Sigmoid colon (tissue), 7 donors: ENCODE data around the gene ITPK1. TPM values are rescaled to one million over a fixed set of nuclear protein-coding genes. Genes with fewer than 3 reads are reported as not detected.

Source experiments
- DNase-seq: peaks from one replicate; pipeline ENCODE4 v3.0.0-alpha.2; 2019
- H3K27ac ChIP-seq, 4 donors: fragments of 200-600 bp; sonication (generic); one replicate each; pipeline ENCODE4 v1.5.1; 2016 to 2019; ENCODE audit warnings: mild to moderate bottlenecking in 1 of 4
- H3K27me3 ChIP-seq, 3 donors: fragments of 200-600 bp; sonication (generic); one replicate each; pipeline ENCODE4 v1.5.1; 2019; ENCODE audit warnings: mild to moderate bottlenecking in 1 of 3
- H3K36me3 ChIP-seq, 4 donors: fragments of 200-600 bp; sonication (generic); one replicate each; pipeline ENCODE4 v1.5.1; 2016 to 2019
- H3K4me1 ChIP-seq, 4 donors: fragments of 200-600 bp; sonication (generic); one replicate each; pipeline ENCODE4 v1.5.1; 2017 to 2019
- H3K4me3 ChIP-seq, 4 donors: fragments of 200-600 bp; sonication (generic); one replicate each; pipeline ENCODE4 v1.5.1; 2017 to 2019; ENCODE audit warnings: mild to moderate bottlenecking in 2 of 4, moderate library complexity in 1 of 4
- H3K9me3 ChIP-seq, 4 donors: fragments of 200-600 bp in 3 of 4; sonication (generic) in 3 of 4; one replicate each; pipeline versions ENCODE4 v1.5.1 to v1.6.1; 2013 to 2019
- EP300 ChIP-seq, 4 donors: sonication (generic); formaldehyde crosslinking; IDR thresholded peaks; one replicate each; pipeline ENCODE4 v1.6.1; 2017; ENCODE audit warnings: antibody characterized with exemption in 4 of 4
- POLR2A ChIP-seq, 2 donors: fragments of 450-650 bp; IDR thresholded peaks; one replicate each; pipeline ENCODE4 v1.6.1; 2016; ENCODE audit warnings: antibody characterized with exemption in 2 of 2, mild to moderate bottlenecking in 2 of 2, moderate library complexity in 2 of 2
- POLR2AphosphoS5 ChIP-seq, 4 donors: sonication (generic); formaldehyde crosslinking; IDR thresholded peaks; one replicate each; pipeline ENCODE4 v1.6.1; 2017; ENCODE audit warnings: antibody characterized with exemption in 4 of 4
- WGBS, 2 donors: extraction: QIAGEN DNeasy Blood & Tissue Kit; methylation state at CpG; one replicate each; pipeline ENCODE4 v1.1.7; 2013; 5-methylcytosine and 5-hydroxymethylcytosine counted together
- intact Hi-C: fragments of 100-400 bp; cut with DNase I; formaldehyde crosslinking; loops from one replicate; pipeline ENCODE4 v1.15.1; 2023
- polyA plus RNA-seq, 3 donors: library from polyadenylated mRNA; stranded (reverse); fragments of 200-250 nt; gene quantifications; one replicate each; pipeline ENCODE4 v1.2.3, GENCODE V29; 2013
- total RNA-seq, 4 donors: library from RNA; depleted of rRNA; stranded (reverse); fragments of >200 nt; gene quantifications; one replicate each; pipeline ENCODE4 v1.1.0, GENCODE V29; 2016
- TF ChIP-seq, protein P1 (sequence below), 4 experiments: fragments of 450-650 bp in 3 of 4; fragments of 200-600 bp in 1 of 4; IDR thresholded peaks; one replicate each; pipeline ENCODE4 v1.5.1; 2016 to 2019; ENCODE audit warnings: antibody characterized with exemption in 4 of 4, mild to moderate bottlenecking in 3 of 4, moderate library complexity in 2 of 4
- donor health status: healthy with polysubstance abuse.
- donor health status: Bipolar disorder and iron deficiency.
- donor health status: healthy.

The ITPK1 gene
- total and polyA plus RNA-seq, 7 donors: 39.8 to 75.4 (median 61.8) TPM

DNA sequence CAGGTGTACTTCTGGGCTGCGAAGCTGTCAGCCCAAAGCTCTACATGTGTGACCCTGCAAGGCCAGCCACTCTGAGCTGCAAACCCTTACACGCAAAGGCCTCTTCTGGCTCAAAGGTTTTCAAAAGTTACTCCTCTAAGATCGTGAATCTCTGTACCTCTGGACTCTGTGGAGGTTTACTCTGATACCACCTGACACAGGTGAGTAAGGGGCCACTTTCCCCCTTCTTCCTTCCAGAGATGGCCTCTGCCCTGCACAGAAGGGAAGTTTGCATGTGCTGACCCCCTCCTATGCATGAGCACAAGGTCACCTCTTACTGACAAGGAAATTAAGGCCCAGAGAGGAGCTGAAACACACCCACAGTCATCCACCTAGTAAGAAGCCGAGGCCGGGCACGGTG is 14.5 kb downstream of the ITPK1 start:
- H3K9me3 ChIP-seq: no peaks in the 10 kb centered on the region
- TF ChIP-seq, protein P1, sequence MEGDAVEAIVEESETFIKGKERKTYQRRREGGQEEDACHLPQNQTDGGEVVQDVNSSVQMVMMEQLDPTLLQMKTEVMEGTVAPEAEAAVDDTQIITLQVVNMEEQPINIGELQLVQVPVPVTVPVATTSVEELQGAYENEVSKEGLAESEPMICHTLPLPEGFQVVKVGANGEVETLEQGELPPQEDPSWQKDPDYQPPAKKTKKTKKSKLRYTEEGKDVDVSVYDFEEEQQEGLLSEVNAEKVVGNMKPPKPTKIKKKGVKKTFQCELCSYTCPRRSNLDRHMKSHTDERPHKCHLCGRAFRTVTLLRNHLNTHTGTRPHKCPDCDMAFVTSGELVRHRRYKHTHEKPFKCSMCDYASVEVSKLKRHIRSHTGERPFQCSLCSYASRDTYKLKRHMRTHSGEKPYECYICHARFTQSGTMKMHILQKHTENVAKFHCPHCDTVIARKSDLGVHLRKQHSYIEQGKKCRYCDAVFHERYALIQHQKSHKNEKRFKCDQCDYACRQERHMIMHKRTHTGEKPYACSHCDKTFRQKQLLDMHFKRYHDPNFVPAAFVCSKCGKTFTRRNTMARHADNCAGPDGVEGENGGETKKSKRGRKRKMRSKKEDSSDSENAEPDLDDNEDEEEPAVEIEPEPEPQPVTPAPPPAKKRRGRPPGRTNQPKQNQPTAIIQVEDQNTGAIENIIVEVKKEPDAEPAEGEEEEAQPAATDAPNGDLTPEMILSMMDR (IDR thresholded peaks at IDR 0.05): no peak
- TF ChIP-seq POLR2AphosphoS5 (IDR thresholded peaks at IDR 0.05) (no peak), POLR2A (IDR thresholded peaks at IDR 0.05) (no peak), EP300 (IDR thresholded peaks at IDR 0.05) (no peak)
- H3K36me3 ChIP-seq: no peaks in the 10 kb centered on the region
- H3K4me1 ChIP-seq: peaks cover 0 to 77% (median 46%) of the 10 kb centered on the region in 4 donors
- 84 to 92% methylated on average over 6 of the region's 6 CpGs for WGBS, 2 donors
- intact Hi-C loops: no loop called here
- H3K27ac ChIP-seq: no peak overlapping the region
- H3K4me3 ChIP-seq: no peak overlapping the region
- H3K27me3 ChIP-seq: no peaks in the 10 kb centered on the region
- DNase-seq: no peak

DNA sequence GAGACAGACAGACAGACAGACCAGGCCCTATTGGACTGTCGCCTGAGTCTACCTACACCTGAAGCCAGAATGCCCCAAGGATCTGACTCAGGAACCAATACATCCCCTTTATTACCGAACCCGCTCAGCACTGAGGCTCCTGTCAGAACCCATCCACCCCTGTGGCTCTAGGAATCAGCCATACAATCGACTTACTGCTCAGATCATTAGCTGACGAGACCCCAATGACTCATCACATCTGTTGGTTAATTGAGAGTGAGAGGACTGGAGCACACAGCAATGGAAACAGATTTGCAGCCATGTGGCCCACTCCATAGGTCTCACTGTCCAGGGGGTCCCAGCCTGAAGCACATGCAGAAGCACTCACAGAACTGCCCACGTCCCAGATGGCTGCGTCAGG is 15.2 kb downstream of the ITPK1 start:
- intact Hi-C loops: no loop called here
- peaks cover 0 to 72% (median 46%) of the 10 kb centered on the region in 4 donors for H3K4me1 ChIP-seq

DNA sequence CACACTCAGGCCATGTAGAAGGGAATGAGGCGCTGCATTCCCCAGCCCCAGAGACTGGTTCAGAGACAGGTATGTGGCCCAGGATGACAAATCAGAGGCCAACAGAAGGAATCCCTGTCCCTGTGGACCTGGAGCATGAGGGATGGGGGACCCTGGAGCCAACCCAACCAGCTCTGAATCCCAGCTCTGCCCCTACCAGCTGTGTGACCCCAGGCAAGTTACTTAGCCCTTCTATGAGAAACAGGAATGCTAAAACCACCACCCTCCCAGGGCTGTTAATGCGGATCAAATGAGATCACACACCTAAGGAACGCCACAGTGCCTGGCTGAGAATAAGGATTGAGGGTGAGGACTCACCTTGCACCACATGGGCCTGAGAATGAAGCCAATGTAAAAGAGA is 15.6 kb downstream of the ITPK1 start:
- Histone ChIP-seq H3K27ac (peak overlapping the region in 2 of 4 donors; percentile 27 to 33), H3K4me3 (no peak overlapping the region), H3K4me1 (peaks cover 0 to 69% (median 48%) of the 10 kb centered on the region in 4 donors), H3K36me3 (no peaks in the 10 kb centered on the region), H3K9me3 (no peaks in the 10 kb centered on the region), H3K27me3 (no peaks in the 10 kb centered on the region)
- no peak for DNase-seq
- WGBS, 2 donors: 94 to 97% methylated on average over 3 of the region's 3 CpGs
- intact Hi-C loops: no loop called here
- TF ChIP-seq POLR2AphosphoS5 (IDR thresholded peaks at IDR 0.05) (no peak), EP300 (IDR thresholded peaks at IDR 0.05) (no peak), POLR2A (IDR thresholded peaks at IDR 0.05) (no peak)
- TF ChIP-seq, protein P1 (IDR thresholded peaks at IDR 0.05): no peak

More for the DNA sequence above, 15.2 kb downstream of the ITPK1 start:
- TF ChIP-seq POLR2AphosphoS5 (IDR thresholded peaks at IDR 0.05): no peak
- no peak for TF ChIP-seq POLR2A (IDR thresholded peaks at IDR 0.05)
- TF ChIP-seq, protein P1 (IDR thresholded peaks at IDR 0.05): no peak
- TF ChIP-seq EP300 (IDR thresholded peaks at IDR 0.05): no peak
- Histone ChIP-seq H3K27ac (no peak overlapping the region), H3K4me3 (no peak overlapping the region), H3K36me3 (no peaks in the 10 kb centered on the region), H3K9me3 (no peaks in the 10 kb centered on the region), H3K27me3 (no peaks in the 10 kb centered on the region)
- no peak for DNase-seq
- WGBS, 2 donors: 85 to 90% methylated on average over 7 of the region's 7 CpGs

DNA sequence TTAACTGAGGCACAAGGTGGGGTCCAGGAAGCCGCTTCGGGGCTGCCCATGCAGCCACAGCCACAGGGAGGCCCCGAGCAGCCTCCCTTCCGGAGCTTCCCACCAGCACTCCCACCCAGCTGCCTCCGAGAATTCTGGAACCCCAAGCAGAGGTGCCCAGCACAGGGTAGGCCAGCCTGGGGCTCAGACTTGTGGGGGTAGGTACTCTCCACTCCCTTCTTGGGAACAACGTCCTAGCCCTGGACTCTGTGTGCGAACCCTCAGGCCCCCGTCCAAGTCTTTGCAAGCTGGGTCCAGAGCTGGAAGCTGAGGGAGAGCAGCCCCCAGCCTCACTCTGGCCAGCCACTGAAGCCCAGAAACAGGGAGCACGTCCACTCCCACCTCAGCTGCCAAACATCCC is 16.1 kb downstream of the ITPK1 start:
- H3K27ac ChIP-seq: peak overlapping the region in 2 of 4 donors; percentile 27 to 33
- DNase-seq: no peak
- intact Hi-C loops: no loop called here
- 94 to 97% methylated on average over 9 of the region's 9 CpGs for WGBS, 2 donors
- no peaks in the 10 kb centered on the region for H3K36me3 ChIP-seq
- no peaks in the 10 kb centered on the region for H3K9me3 ChIP-seq
- H3K27me3 ChIP-seq: no peaks in the 10 kb centered on the region
- H3K4me3 ChIP-seq: no peak overlapping the region
- peaks cover 0 to 69% (median 50%) of the 10 kb centered on the region in 4 donors for H3K4me1 ChIP-seq
- no peak for TF ChIP-seq EP300 (IDR thresholded peaks at IDR 0.05)
- no peak for TF ChIP-seq POLR2A (IDR thresholded peaks at IDR 0.05)
- TF ChIP-seq, protein P1 (IDR thresholded peaks at IDR 0.05): no peak
- TF ChIP-seq POLR2AphosphoS5 (IDR thresholded peaks at IDR 0.05): no peak

DNA sequence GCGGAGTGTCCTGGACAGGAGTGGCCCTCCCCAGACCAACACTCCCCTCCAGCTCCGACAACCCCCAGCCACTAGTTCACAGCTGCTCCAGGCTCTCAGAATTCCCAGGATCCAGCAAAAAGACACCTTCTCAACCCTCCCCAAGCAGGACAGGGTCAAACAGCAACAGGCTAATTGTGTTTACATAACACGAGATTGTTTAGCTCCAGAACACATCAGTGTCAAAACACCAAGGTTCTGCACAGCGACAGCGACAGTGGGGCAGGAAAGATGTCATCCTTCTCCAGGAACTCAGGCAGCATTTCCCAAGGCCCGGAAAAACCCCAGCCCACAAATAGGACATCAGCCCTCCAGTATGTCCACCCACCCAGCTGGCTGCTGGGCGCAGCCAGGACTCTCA is 16.5 kb downstream of the ITPK1 start:
- Histone ChIP-seq H3K27me3 (no peaks in the 10 kb centered on the region), H3K4me1 (peaks cover 0 to 69% (median 53%) of the 10 kb centered on the region in 4 donors), H3K27ac (peak overlapping the region in 2 of 4 donors; percentile 27 to 33), H3K9me3 (no peaks in the 10 kb centered on the region), H3K4me3 (no peak overlapping the region), H3K36me3 (no peaks in the 10 kb centered on the region)
- TF ChIP-seq POLR2A (IDR thresholded peaks at IDR 0.05) (no peak), POLR2AphosphoS5 (IDR thresholded peaks at IDR 0.05) (no peak), EP300 (IDR thresholded peaks at IDR 0.05) (no peak)
- TF ChIP-seq, protein P1 (IDR thresholded peaks at IDR 0.05): no peak
- intact Hi-C loops: no loop called here
- no peak for DNase-seq
- WGBS, 2 donors: 76 to 79% methylated on average over 7 of the region's 7 CpGs
